Left ventricle myocardium superior (tissue), 1 donor: ENCODE results near the gene HRH2. TPM values are rescaled to one million over a fixed set of nuclear protein-coding genes. Genes with fewer than 3 reads are reported as not detected.
"Not testable (repeated sequence)": the region's sequence is repeated elsewhere in the genome, so short reads cannot be mapped to it uniquely, and the experiment has no call there.

Experiments used
- ATAC-seq: fragments of 200-7000 bp; cut with Tn5 transposase; one replicate; pipeline ENCODE4 v1.9.1; 2020; ENCODE audit warnings: mild to moderate bottlenecking, moderate library complexity
- DNase-seq: peaks from one replicate; pipeline ENCODE4 v3.0.0-alpha.2; 2020
- intact Hi-C: fragments of 100-400 bp; cut with micrococcal nuclease; formaldehyde crosslinking; loops from one replicate; pipeline ENCODE4 v1.11.0; 2022
- long read RNA-seq: library from polyadenylated mRNA; unstranded; transcript quantifications from one replicate; pipeline ENCODE4 v2.0.0, GENCODE V29; 2021
- total RNA-seq: library from RNA; stranded (reverse); fragmentation: NEBNext Ultra II Directional; extraction: Animal tissue kit (Norgen Biotek cat#: 25700); gene quantifications from one replicate; pipeline ENCODE4 v1.2.1, GENCODE V29; 2021
- donor health status: DM: no; HTN: yes; CAD: no; lungs with severe emphysema.

The HRH2 gene
- 58.0 TPM for total RNA-seq
- long read RNA-seq, full-length matches to known transcripts = 1 of 62 reads
- long read RNA-seq, partial matches to known transcripts = 48 of 62 reads
- long read RNA-seq, other reads (novel, unspliced or antisense) = 13 of 62 reads

- intact Hi-C loops = no loop called here
- DNase-seq (peak; percentile 74), ATAC-seq (peak; percentile 73)
These were observed at the start of gene HRH2 for GRCh38 chr5:175657593-175658271. HRH2 (plus strand) TSS chr5:175658071; CDS start chr5:175683234, 25,163 bp downstream.

- DNase-seq (no peak), ATAC-seq (no peak)
- intact Hi-C loops = no loop called here
These were observed 48.3 kb upstream of the HRH2 start for GRCh38 chr5:175609526-175609925.

- no peak for ATAC-seq
- intact Hi-C loops = no loop called here
- DNase-seq = no peak
These were observed 47.5 kb upstream of the HRH2 start for GRCh38 chr5:175610381-175610780.

- intact Hi-C loops = no loop called here
- no peak for DNase-seq
- no peak for ATAC-seq
These were observed 47.0 kb upstream of the HRH2 start for GRCh38 chr5:175610898-175611297.

DNA sequence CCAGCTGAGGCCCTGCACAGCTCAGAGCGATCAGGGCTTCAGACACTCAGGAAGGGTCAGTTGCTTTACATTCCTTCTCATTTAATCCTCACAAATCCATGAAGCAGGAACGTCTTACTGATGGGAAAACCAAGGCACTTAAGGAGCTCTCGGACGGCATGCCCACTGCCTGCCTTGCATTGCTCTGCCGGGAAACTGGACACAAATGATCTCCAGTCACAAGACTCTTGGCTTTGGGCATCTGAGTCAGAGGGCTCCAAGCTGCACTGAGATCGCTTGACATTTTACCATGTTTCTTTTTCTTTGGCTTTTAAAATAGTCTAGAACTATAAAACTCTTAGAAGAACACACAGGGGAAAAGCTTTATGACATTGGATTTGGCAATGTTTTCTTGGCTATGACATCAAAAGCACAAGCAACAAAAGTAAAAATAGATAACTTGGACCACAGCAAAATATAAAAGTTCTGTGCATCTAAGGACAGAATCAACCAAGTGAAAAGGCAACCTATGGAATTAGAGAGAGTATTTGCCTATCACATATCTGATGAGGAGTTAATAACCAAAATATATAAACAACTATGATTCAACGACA is 43.6 kb upstream of the HRH2 start:
- intact Hi-C loops = no loop called here
- no peak for DNase-seq
- ATAC-seq = no peak

DNA sequence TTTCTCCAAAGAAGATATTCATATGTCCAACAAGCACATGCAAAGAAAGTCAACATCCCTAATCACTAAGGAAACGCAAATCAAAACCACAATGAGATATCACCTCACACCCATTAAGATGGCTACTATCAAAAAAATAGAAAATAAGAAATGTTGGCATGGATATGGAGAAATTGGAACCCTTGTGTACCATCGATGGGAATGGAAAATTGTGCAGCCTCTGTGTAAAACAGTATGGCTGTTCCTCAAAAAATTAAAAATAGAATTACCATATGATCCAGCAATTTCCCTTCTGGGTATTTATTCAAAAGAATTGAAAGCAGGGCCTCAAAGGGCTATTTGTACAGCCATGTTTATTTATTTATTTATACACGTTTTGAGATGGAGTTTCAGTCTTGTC is 43.0 kb upstream of the HRH2 start:
- intact Hi-C loops = no loop called here
- DNase-seq (no peak), ATAC-seq (no peak)

DNA sequence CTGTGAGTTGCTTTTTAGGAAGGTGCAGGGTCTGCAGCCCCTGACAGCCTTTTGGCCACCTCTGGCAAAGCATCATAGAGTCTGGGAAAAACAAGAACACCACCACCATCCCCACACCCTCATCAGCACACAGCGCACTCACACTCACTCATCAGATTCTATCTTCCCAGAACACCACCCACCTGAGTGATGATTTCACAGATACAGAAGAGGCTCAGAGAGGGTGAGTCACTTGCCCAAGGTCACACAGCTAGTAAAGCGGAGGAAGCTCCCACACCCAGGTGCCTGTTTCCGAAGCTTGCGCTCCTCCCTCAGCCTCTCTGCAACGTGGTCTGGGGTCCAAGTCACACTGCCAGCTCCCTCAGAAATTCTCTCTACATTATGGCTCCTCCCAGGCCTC is 41.8 kb upstream of the HRH2 start:
- DNase-seq = no peak
- intact Hi-C loops = no loop called here
- no peak for ATAC-seq

DNA sequence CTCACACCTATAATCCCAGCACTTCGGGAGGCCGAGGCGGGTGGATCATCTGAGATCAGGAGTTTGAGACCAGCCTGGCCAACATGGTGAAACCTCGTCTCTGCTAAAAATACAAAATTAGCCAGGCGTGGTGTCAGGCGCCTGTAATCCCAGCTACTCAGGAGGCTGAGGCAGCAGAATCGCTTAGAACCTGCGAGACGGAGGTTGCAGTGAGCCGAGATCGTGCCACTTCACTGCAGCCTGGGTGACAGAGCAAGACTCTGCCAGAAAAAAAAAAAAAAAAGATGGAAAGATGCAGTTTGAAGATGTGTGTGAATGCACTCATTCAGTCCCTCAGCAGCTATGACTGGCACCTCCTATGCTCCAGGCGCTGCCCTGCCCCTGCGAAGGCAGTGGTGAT is 41.3 kb upstream of the HRH2 start:
- DNase-seq, ATAC-seq, intact Hi-C loops: not testable (repeated sequence)

- peak; percentile 68 for ATAC-seq
- peak; percentile 40 for DNase-seq
- intact Hi-C loops = no loop called here
These were observed 40.4 kb upstream of the HRH2 start for GRCh38 chr5:175617447-175617846.

DNA sequence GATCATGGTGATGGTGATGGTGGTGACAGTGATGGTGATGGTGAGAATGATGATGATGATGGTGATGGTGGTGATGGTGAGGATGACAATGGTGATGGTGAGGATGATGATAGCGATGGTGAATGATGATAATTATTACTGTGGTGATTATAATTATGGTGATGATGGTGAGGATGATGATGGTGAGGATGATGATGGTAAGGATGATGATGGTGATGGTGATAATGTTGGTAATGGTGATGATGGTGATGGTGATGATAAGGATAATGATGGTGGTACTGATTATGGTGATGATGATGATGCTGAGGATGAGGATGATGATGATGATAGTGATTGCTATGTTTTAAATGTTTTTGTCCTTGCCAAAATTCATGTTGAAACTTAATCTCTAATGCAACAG is 37.3 kb upstream of the HRH2 start:
- DNase-seq (no peak), ATAC-seq (no peak)
- intact Hi-C loops = no loop called here

DNA sequence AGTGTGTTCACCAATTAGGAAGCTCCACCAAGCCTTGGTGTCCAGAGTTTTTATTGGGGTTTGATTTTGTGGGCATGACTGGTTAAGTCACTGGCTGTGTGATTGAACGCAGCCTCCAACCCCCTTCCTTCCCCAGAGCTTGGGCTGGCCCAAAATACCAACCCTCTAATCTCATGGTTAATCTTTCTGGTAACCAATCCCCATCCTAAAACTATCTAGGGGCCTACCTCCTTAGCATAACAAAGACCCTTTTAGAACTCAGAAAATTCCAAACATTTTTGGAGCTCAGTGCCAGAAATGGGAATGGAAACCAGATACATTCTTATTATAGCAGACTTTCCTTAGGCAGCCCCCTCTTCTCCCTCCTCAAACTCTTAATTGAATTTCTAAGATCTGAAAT is 35.9 kb upstream of the HRH2 start:
- DNase-seq = no peak
- no peak for ATAC-seq
- intact Hi-C loops = no loop called here

GRCh38 chr5:175623088-175623487 is 34.8 kb upstream of the HRH2 start:
- no peak for ATAC-seq
- DNase-seq = no peak
- intact Hi-C loops = no loop called here

DNA sequence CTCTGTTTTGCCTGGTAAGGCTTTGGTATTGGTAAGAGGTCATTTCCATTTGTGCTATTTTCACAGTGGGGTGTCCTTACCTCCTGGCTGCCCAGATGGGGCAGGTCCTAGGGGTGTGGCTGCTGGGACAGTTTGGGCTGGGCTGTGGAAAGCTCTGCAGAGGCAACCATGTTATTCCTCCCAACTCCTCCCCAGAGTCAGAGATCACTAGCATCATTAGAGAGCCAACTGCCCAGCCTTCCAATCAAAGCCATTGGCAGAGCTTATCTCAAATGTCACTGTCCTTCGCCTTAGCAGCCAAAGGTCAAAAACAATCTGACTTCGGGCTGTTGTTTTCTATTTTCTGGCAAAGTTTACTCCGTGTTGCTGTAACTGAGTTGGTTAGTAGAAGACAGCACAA is 33.6 kb upstream of the HRH2 start:
- DNase-seq (no peak), ATAC-seq (no peak)
- intact Hi-C loops = no loop called here

- intact Hi-C loops = no loop called here
- DNase-seq (no peak), ATAC-seq (peak; percentile 41)
These were observed 30.9 kb upstream of the HRH2 start for GRCh38 chr5:175627005-175627404.

- ATAC-seq (no peak), DNase-seq (no peak)
- intact Hi-C loops = no loop called here
These were observed 30.1 kb upstream of the HRH2 start for GRCh38 chr5:175627739-175628138.

DNA sequence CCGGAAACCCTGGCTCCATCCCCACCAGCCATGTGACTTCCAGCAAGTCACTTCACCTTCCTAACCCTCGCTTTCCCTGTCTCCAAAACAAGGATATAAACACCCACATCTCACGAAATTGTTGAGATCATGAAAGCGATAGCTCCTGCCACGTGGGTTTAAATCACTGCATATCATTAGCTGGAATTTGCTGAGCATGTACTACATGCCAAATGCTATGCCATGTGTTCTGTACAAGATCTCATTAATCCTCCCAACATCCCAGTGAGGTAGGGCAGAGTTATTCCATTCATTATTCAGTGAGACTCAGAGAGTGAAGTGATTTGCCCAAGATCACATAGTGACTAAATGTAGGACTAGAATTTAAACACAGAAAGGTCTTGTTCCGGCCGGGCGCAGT is 29.2 kb upstream of the HRH2 start:
- ATAC-seq (no peak), DNase-seq (no peak)
- intact Hi-C loops = no loop called here

- intact Hi-C loops = no loop called here
- no peak for DNase-seq
- ATAC-seq = no peak
These were observed 28.6 kb upstream of the HRH2 start for GRCh38 chr5:175629261-175629660.

- intact Hi-C loops = no loop called here
- DNase-seq = no peak
- ATAC-seq = no peak
These were observed 28.1 kb upstream of the HRH2 start for GRCh38 chr5:175629793-175630192.

- intact Hi-C loops = no loop called here
- no peak for DNase-seq
- ATAC-seq = no peak
These were observed 21.9 kb upstream of the HRH2 start for GRCh38 chr5:175635854-175636584.

GRCh38 chr5:175638305-175638704 is 19.6 kb upstream of the HRH2 start:
- ATAC-seq = no peak
- no peak for DNase-seq
- intact Hi-C loops = no loop called here
